Renal cortex interstitium (tissue), 11 donors: Measurements from ENCODE around the gene MAP4K5. TPM values are rescaled to one million over a fixed set of nuclear protein-coding genes. Genes with fewer than 3 reads are reported as not detected.
A peak's percentile ranks its signal among the peaks of the same experiment; 100 is the strongest.
"Not testable (repeated sequence)": the region's sequence is repeated elsewhere in the genome, so short reads cannot be mapped to it uniquely, and the experiment has no call there.

Experiments
- DNase-seq, 11 donors: peaks; one replicate each; pipeline ENCODE4 v3.0.0-alpha.2; 2013; ENCODE audit warnings: low read depth in 9 of 11, low spot score in 4 of 11; ENCODE audit errors: extremely low read depth in 1 of 11
- polyA plus RNA-seq, 3 donors: library from polyadenylated mRNA; unstranded; fragments of 120-200 nt; gene quantifications; one replicate each; pipeline ENCODE4 v1.2.1, GENCODE V29; 2013; ENCODE audit not compliant: insufficient read length in 3 of 3

MAP4K5 gene
- polyA plus RNA-seq, 3 donors, result 45.9 to 61.2 (median 55.8) TPM

- not testable (repeated sequence) for DNase-seq
Measured at GRCh38 chr14:50507078-50507477, 25.3 kb downstream of the MAP4K5 start.

DNA sequence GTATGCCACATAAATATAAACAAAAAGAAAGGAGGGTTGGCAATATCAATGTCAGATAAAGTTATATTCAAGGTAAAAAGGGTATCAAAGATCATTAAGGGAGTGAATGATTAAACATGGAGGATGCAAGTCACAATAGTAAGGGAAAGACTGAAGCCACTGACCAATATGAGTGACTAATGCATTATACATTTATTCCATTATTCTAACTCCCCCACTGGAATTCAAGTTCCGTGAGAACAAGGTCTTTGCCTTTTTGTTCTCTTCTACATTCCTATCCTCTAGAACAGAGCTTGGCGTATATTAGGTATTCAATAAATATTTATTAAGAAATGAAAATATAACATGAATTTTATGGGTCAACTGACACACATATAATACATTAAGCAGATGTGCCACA is 30.7 kb downstream of the MAP4K5 start:
- DNase-seq, result no peak

- DNase-seq, result no peak
Measured at GRCh38 chr14:50497351-50497750, 35.0 kb downstream of the MAP4K5 start.

DNA sequence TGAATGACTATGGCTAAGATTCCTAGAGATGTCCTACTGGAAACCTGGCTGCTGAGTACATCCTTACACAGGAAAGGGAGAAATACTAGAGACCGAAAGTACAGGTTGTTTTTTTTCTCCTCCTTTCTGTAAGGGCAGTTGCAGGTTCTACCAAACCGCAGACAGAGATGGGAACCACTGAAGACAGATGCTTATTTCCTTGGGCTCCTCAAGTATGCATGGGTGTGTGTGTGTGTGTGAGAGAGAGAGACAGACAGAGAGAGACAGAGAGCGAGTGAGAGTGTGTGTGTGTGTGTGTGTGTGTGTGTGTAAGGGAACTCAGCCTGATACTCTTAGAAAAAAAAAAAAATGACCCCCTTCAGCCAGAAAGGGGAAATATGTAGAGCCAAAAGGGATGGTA is 42.5 kb downstream of the MAP4K5 start:
- DNase-seq, result no peak

GRCh38 chr14:50488521-50488920 is 43.8 kb downstream of the MAP4K5 start:
- no peak for DNase-seq

GRCh38 chr14:50479041-50479440 is 53.3 kb downstream of the MAP4K5 start:
- no peak for DNase-seq

DNA sequence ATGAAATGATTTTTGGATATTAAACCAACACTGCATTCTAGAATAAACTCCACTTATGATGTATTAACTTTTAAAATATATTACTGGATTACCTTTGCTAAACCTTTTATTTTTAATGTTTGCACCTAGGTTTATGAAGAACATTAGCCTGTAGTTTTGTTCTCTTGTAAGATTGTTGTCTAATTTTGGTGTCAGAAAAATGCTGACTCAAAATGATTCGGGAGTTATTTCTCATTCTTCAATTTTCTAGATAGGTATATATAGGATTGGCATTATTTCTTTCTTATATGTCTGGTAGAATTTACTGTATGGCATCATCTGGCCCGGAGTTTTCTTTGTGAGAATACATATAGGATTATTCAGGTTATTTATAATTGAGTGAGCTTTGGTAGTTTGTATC is 54.6 kb downstream of the MAP4K5 start:
- DNase-seq, result no peak

DNA sequence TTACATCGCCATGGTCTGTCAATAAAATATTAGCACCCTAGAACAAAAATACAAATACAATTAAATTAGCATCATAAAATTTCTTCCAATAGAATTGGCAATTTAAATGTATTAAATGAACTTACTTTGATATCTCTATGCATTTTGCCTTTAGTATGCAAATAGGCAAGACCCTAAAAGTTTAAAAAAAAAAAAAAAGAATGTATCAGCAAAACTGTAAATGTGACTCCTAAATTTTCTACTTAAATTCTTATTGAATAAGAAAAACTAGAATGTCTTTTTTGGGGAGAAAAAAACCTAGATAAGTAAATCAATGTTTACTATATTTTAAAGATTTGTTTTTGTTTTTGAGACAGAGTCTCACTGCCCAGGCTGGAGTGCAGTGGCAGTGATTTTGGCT is 56.2 kb downstream of the MAP4K5 start:
- DNase-seq, result no peak

DNA sequence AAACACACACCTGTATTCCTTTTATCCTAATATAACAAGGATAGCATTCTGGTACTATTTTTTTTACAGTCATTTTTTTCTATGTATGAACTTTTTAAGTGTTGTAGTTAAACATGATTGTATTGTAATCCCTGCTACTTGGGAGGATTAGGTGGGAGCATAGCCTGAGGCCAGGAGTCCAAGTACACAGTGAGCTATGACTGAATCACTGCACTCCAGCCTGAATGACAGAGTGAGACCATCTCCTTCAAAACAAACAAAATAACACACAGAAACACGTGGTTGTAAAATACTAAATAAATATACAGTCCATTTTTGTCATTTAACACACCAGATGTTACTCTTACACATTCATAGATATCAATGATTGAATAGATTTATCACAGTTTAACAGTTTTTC is 56.9 kb downstream of the MAP4K5 start:
- no peak for DNase-seq

- no peak for DNase-seq
Measured at GRCh38 chr14:50471838-50472465, 60.4 kb downstream of the MAP4K5 start.

GRCh38 chr14:50469982-50470381 is 62.4 kb downstream of the MAP4K5 start:
- DNase-seq, result no peak

- no peak for DNase-seq
Measured at GRCh38 chr14:50462111-50462510, 70.3 kb downstream of the MAP4K5 start.

- no peak for DNase-seq
Measured at GRCh38 chr14:50453869-50454268, 78.5 kb downstream of the MAP4K5 start.

GRCh38 chr14:50452979-50453705 is 79.2 kb downstream of the MAP4K5 start:
- DNase-seq, result no peak

DNA sequence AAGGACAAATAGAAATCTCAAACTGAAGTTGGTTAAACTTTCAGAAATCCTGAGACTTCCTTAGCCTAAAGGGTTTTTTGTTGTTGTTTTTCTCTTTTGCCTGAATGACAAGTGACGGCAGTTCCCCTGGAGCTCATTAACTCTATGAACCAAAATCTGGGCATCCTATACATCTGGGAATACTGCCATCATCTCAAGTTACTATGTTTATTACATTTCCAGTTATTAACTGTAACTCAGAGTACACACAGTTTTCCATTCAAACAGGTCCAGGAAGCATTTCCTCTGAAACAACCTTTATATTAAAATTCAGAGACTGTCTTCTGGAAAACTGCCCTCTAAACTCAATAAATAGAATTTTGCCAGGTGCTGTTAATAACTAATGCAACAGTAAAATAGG is 80.1 kb downstream of the MAP4K5 start:
- no peak for DNase-seq

GRCh38 chr14:50451854-50452253 is 80.5 kb downstream of the MAP4K5 start:
- no peak for DNase-seq

GRCh38 chr14:50447461-50447860 is 84.9 kb downstream of the MAP4K5 start:
- no peak for DNase-seq

DNA sequence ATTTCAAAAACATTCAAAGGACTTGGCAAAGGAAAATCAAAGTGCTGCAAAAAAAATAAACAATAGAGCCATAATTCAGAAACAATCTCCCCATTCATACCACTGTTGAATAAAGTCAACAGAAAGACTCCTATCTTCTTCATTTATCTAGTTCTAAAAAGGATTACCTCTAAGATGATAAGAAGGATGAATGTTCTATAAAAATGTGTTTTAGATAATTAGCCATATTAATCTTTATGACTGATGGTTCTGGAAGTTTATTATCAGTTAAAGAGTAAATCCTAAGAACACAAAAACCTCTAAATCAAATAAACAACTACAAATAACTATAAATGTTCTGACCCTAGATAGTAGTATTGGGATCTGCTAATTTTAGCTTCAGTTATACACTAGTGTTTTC is 97.8 kb downstream of the MAP4K5 start:
- DNase-seq, result no peak

GRCh38 chr14:50432131-50432530 is 100.2 kb downstream of the MAP4K5 start:
- no peak for DNase-seq

GRCh38 chr14:50425816-50426215 is 106.6 kb downstream of the MAP4K5 start:
- DNase-seq, result peak in 2 of 11 donors; percentile 3 to 8

DNA sequence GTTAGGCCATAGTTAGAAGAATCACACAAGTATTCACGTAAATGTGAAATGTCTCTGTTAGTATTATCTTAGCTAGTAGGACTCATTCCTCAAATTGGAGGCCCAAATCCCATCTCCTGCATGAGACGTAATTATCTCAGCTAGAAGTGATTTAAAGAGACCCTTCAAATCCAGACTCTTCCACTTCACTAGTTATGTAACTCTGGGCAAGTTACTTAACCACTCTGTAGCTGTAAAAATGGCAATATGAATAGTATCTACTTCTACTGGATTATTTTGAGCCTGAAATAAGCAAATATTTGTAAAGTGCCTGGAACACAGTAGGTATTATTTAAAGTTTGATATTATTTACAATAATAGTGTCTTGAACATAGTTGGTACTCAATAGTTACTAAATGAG is 107.3 kb downstream of the MAP4K5 start:
- DNase-seq, result no peak
